ENCODE data around the gene GMCL2. TPM values are rescaled to one million over a fixed set of nuclear protein-coding genes. Genes with fewer than 3 reads are reported as not detected.

Gene GMCL2
- total and polyA plus RNA-seq, 11 donors: not detected

DNA sequence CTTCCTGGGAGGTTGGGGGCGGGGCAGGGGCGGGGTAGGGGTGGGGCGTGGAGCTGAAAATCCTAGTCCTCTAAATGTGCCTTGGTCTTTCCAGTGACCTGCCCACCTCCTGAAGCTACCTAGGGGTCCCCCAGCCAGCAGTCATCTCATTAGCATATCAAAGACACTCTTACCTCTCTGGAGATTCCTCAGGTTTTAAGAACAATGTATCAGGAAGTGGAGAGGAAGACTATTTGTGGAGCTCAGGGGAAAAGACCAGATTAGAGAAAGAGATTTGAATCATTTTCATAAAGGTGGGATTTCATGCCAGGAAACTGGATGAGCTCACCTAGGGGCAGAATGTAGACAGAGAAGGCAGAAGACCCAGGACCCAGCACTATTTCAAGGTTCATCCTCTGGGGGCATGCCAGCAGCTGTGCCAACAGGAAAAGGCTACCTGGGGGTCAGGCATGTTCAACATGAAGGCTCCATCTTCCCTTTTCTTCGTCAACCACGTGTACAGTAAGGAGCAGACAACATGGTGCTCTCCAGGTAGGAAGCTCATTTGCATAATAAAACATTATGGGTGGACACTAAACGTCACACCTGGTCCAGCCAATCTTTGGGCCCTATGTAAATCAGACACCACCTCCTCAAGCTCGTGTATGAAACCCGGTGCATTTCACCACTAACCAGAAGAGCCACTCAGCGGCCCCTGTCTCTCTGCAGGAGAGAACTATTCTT, 6.9 kb downstream of the GMCL2 start:
- DNase-seq: no peak
- TF ChIP-seq CTCF (IDR thresholded peaks at IDR 0.05): no peak
- Histone ChIP-seq H3K4me1 (no peaks in the 10 kb centered on the region), H3K27ac (no peak overlapping the region), H3K4me3 (no peak overlapping the region), H3K9me3 (peaks cover 0 to 6% (median 0%) of the 10 kb centered on the region in 12 donors), H3K36me3 (no peaks in the 10 kb centered on the region), H3K27me3 (peaks cover 0 to 7% (median 3%) of the 10 kb centered on the region in 9 donors)
- intact Hi-C loops (cut with DNase I): no loop called here
- 21 to 31% (median 29%) methylated on average over 9 of the region's 9 CpGs for WGBS, 4 donors
- no peak for ATAC-seq

DNA sequence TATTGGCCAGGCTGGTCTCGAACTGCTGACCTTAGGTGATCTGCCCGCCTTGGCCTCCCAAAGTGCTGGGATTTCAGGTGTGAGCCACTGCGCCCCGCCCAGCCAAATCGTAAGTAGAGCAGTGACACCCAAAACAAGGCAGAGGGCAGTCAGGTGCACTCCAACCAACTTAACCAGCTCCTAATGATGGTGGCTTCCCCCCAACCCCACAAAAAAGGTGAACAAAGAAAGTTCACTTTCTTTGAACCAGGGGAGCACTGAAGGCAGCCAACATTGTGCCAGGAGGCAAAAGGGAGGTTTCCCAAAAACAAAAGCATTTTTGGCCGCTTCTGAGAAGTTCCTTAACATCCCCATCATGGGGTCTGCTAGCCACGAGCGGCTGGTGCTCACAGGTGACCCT, 9.6 kb downstream of the GMCL2 start:
- 74 to 87% (median 85%) methylated on average over 8 of the region's 8 CpGs for WGBS, 4 donors
- DNase-seq: no peak
- H3K9me3 ChIP-seq: peaks cover 0 to 6% (median 0%) of the 10 kb centered on the region in 12 donors
- H3K4me3 ChIP-seq: no peak overlapping the region
- intact Hi-C loops (cut with DNase I): no loop called here
- no peak for ATAC-seq
- TF ChIP-seq CTCF (IDR thresholded peaks at IDR 0.05): no peak
- TF ChIP-seq POLR2A (IDR thresholded peaks at IDR 0.05): no peak
- H3K27ac ChIP-seq: no peak overlapping the region
- no peaks in the 10 kb centered on the region for H3K36me3 ChIP-seq
- H3K4me1 ChIP-seq: no peaks in the 10 kb centered on the region
- peaks cover 0 to 7% (median 3%) of the 10 kb centered on the region in 9 donors for H3K27me3 ChIP-seq

- TF ChIP-seq CTCF (IDR thresholded peaks at IDR 0.05) (no peak), POLR2A (IDR thresholded peaks at IDR 0.05) (no peak)
- Histone ChIP-seq H3K4me3 (no peak overlapping the region), H3K36me3 (no peaks in the 10 kb centered on the region), H3K9me3 (peaks cover 0 to 6% (median 0%) of the 10 kb centered on the region in 12 donors), H3K27ac (no peak overlapping the region), H3K4me1 (no peaks in the 10 kb centered on the region), H3K27me3 (peaks cover 0 to 7% (median 3%) of the 10 kb centered on the region in 9 donors)
- 59 to 72% (median 70%) methylated on average over 6 of the region's 6 CpGs for WGBS, 4 donors
- intact Hi-C loops (cut with DNase I): no loop called here
- ATAC-seq (no peak), DNase-seq (no peak)
These were observed 10.4 kb downstream of the GMCL2 start for GRCh38 chr5:178176791-178177190.

DNA sequence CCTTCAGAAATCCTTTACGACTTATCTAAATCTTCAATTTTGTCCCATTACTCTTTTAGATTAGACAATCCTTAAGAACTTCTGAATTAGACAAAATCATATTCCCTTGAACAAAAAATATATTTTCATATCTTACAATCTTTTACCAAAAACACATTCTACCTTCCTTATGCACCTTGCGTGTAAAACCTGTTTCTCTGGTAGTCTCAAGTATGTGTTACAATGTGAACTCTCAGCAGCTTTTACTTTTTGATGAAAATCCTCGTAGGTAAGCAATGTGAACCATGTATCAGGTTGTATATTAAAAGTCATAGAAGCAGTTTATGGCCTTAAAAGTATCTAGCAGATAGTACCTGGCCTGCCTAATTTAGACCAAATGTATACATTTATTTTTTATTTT, 12.7 kb downstream of the GMCL2 start:
- intact Hi-C loops (cut with DNase I): no loop called here
- Histone ChIP-seq H3K4me1 (no peaks in the 10 kb centered on the region), H3K27me3 (peaks cover 0 to 1% (median 0%) of the 10 kb centered on the region in 9 donors), H3K4me3 (no peak overlapping the region), H3K9me3 (peaks cover 0 to 5% (median 0%) of the 10 kb centered on the region in 12 donors), H3K36me3 (no peaks in the 10 kb centered on the region), H3K27ac (no peak overlapping the region)
- WGBS, 4 donors: 86 to 93% (median 92%) methylated on average over 3 of the region's 3 CpGs
- DNase-seq (no peak), ATAC-seq (no peak)
- TF ChIP-seq POLR2A (IDR thresholded peaks at IDR 0.05): no peak
- no peak for TF ChIP-seq CTCF (IDR thresholded peaks at IDR 0.05)
